Panc1 (cell line): Measurements from ENCODE around the gene PIK3R5.

Experiments used
- CTCF ChIP-seq: fragments of 450-650 bp; IDR thresholded peaks from 2 replicates; pipeline ENCODE4 v1.5.1; 2017; ENCODE audit warnings: mild to moderate bottlenecking
- POLR2AphosphoS5 ChIP-seq: IDR thresholded peaks from 2 replicates; pipeline ENCODE4 v1.6.1; 2012; ENCODE audit warnings: mild to moderate bottlenecking, low read depth, low read length, moderate library complexity
- REST ChIP-seq, 2 experiments: IDR thresholded peaks; 2 replicates each; pipeline ENCODE4 v1.6.1; 2011 to 2012; ENCODE audit warnings: low read depth in 2 of 2, control low read depth in 1 of 2, low read length in 1 of 2, mild to moderate bottlenecking in 1 of 2, moderate library complexity in 1 of 2; ENCODE audit not compliant: insufficient read depth in 1 of 2

GRCh38 chr17:8964801-8965393 lies 610 bp downstream of the PIK3R5 start:
- no peak for TF ChIP-seq CTCF
- TF ChIP-seq REST (IDR thresholded peaks at IDR 0.05; ENCODE audit: insufficient read depth in 1 of 2, low read depth in 2 of 2, low read length in 1 of 2): no peak
- TF ChIP-seq POLR2AphosphoS5: no peak
